T-helper 1 cell treated with Interleukin-12 subunit alpha and Interleukin-12 subunit beta and Interleukin-4 antibody, amounts not matched to agents 30 ng/mL and 1 ng/mL, for 36 hours (primary cell): ENCODE results near the gene PTTG1IP. TPM values are rescaled to one million over a fixed set of nuclear protein-coding genes. Genes with fewer than 3 reads are reported as not detected.

Source experiments
- intact Hi-C: fragments of 100-400 bp; cut with micrococcal nuclease; formaldehyde crosslinking; loops from one replicate; pipeline ENCODE4 v1.15.1; 2024
- total RNA-seq: library from RNA; stranded (reverse); gene quantifications from 2 replicates; pipeline ENCODE4 v1.2.3, GENCODE V29; 2022

PTTG1IP gene
- total RNA-seq, 1 donor from 2014 or later: 88.3 TPM

- intact Hi-C loops: no loop called here
Measured at GRCh38 chr21:44867999-44868700, 5.3 kb downstream of the PTTG1IP start.

- intact Hi-C loops: no loop called here
Measured at GRCh38 chr21:44867464-44867863, 6.0 kb downstream of the PTTG1IP start.

- intact Hi-C loops: no loop called here
Measured at GRCh38 chr21:44866780-44867179, 6.7 kb downstream of the PTTG1IP start.

- intact Hi-C loops: no loop called here
Measured at GRCh38 chr21:44865561-44866280, 7.8 kb downstream of the PTTG1IP start.

GRCh38 chr21:44862869-44863685 is 10.4 kb downstream of the PTTG1IP start:
- intact Hi-C loops: no loop called here

- intact Hi-C loops: no loop called here
Measured at GRCh38 chr21:44858791-44859190, 14.7 kb downstream of the PTTG1IP start.

- intact Hi-C loops: no loop called here
Measured at GRCh38 chr21:44858291-44858690, 15.2 kb downstream of the PTTG1IP start.

- intact Hi-C loops: no loop called here
Measured at GRCh38 chr21:44857127-44857892, 16.2 kb downstream of the PTTG1IP start.

GRCh38 chr21:44856131-44856530 is 17.4 kb downstream of the PTTG1IP start:
- intact Hi-C loops: no loop called here

GRCh38 chr21:44855572-44855971 is 17.9 kb downstream of the PTTG1IP start:
- intact Hi-C loops: no loop called here

GRCh38 chr21:44854664-44855446 is 18.6 kb downstream of the PTTG1IP start:
- intact Hi-C loops: no loop called here

- intact Hi-C loops: no loop called here
Measured at GRCh38 chr21:44854391-44854663, 19.2 kb downstream of the PTTG1IP start.

GRCh38 chr21:44853601-44854390 is 19.7 kb downstream of the PTTG1IP start:
- intact Hi-C loops: no loop called here

GRCh38 chr21:44850905-44851657 is 22.4 kb downstream of the PTTG1IP start:
- intact Hi-C loops: no loop called here

- intact Hi-C loops: no loop called here
Measured at GRCh38 chr21:44850208-44850800, 23.2 kb downstream of the PTTG1IP start.

- intact Hi-C loops: no loop called here
Measured at GRCh38 chr21:44849616-44850130, 23.8 kb downstream of the PTTG1IP start.

- intact Hi-C loops: no loop called here
Measured at GRCh38 chr21:44848821-44849521, 24.5 kb downstream of the PTTG1IP start.
